Stromal cell of bone marrow (primary cell): ENCODE measurements around the gene GGACT.
A peak's percentile ranks its signal among the peaks of the same experiment; 100 is the strongest.
"Not testable (repeated sequence)": the region's sequence is repeated elsewhere in the genome, so short reads cannot be mapped to it uniquely, and the experiment has no call there.

Experiments
- DNase-seq: peaks from one replicate; pipeline ENCODE4 v3.0.0-alpha.2; 2012; ENCODE audit warnings: low read depth

Gene GGACT

DNA sequence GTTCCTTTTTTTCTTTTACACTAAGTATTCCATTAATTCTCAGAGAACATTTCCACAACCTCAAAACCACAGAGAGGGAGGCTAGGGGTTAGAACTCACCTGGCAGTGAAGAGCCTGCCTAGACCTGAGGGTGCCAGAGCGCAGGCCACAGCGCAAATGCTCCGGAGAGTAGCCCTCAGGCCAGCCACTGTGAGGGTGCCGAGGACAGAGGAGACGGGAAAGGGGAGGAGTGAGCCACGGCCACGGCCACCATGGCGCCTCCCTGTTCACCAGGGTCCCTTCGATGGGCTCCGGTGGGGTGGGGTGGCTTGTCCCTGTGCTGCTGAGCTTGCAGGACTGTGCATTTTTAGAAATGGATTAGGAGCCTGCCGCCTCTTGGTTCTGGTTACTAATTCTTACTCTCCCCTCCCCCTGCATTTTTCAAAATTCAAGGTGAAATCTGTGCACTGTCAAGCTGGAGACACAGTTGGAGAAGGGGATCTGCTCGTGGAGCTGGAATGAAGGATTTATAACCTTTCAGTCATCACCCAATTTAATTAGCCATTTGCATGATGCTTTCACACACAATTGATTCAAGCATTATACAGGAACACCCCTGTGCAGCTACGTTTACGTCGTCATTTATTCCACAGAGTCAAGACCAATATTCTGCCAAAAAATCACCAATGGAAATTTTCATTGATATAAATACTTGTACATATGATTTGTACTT lies 58.8 kb downstream of the GGACT start:
- no peak for DNase-seq

DNA sequence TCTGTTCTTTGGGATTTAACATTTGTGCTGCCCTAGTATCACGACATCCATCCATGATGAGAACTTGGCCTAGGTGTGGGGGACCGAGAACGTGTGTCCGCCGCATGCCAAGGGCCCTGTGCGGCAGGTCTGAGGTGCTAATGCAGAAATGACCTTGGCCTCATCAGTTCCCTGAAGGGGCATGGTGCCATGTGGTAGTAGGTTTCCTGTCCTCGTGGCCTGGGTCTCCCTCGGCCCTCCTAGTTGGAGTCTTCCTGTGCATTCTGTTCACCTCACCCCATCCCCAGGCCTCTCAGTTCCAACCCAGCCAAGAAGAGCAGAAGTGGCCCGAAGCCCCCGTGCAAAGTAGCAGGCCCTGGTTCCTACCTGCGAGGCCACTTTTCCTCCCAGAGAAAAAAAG lies 59.8 kb downstream of the GGACT start:
- no peak for DNase-seq

DNA sequence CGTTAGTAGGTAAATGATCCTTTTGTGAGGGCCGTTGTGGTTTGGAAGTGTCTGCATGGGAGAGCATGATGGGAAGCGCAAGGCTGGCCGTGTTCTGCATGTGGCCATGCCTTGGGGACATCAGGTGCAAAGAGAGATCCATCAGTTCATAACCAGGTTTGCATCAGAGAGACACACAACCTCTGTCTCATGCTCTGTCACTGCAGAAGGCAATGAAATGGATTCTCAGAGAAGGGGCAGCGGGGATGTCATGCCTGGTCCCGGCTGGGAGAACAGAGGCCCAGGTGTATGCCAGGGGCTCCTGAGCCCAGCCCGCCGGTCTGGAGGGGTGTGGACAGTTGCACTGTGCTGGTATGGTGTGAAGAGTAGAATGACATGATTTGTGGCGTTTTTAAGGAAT lies 60.2 kb downstream of the GGACT start:
- no peak for DNase-seq

DNA sequence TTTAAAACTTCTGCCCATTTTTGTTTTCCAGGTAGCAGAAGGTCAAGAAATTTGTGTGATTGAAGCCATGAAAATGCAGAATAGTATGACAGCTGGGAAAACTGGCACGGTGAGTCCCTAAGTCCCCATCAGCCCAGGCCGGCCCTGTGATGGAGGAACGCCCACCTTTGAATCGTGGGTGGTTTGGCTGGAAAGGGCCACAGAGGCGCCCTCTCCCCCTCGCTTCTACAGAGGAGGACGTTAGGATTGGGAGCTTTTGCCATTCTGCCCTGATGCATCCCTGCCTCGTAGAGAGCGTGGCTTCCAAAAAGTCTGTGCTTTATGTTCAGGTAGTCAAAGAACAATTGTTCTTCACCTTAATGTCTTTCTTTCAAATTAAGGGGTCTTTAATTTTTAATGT lies 60.9 kb downstream of the GGACT start:
- no peak for DNase-seq

GRCh38 chr13:100526318-100527000 lies 62.1 kb downstream of the GGACT start:
- DNase-seq = no peak

DNA sequence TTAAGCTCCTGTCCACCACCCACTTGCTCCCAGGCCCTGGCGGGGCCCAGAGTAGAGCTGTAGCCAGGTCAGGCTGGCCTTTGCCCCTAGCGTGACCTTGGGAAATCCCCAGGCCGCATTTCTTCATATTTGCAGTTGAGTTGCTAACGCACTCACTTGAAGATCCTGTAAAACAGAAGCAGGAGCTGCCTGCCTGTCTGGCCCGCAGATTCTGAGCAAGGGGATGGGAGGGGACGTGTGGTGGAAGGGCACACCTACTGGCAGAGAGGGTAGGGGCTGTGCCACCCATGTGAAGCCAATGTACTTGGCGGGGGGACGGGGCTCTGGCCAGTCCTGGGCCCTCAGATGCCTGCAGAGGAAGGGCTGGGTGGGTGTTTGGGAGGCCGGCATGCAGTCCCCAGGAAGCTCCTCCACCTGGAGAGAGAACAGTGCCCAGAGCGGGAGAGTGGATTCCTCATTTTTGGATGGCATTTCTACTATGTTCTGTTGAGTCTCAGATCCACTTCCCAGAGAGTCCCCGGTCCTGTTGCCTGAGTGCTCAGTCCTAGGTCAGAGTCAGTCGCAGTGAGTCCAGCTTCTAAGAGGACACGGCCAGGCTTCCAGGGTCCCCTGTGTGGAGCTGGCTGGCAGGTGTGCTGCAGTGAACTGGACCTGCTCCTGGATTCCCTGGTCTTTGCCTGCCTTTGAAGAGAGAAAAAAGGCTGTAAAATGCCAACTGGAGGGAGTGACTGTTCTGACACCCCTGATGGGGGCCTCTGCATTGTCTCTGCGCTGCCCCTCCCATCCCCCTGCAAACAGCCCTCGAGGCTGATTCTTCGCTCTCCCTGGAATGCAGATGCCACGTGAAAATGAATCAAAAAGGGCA lies 62.9 kb downstream of the GGACT start:
- no peak for DNase-seq

DNA sequence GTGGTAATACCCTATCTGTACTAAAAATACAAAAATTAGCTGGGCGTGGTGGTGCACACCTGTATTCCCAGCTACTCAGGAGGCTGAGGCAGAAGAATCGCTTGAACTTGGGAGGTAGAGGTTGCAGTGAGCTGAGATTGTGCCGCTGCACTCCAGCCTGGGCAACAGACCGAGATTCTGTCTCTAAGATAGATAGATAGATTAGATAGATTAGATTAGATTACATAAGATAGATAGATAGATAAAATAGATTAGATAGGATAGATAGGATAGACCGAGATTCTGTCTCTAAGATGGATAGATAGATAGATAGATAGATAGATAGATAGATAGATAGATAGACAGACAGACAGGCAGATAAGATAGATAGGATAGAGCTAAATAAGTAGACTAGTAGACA lies 63.9 kb downstream of the GGACT start:
- not testable (repeated sequence) for DNase-seq

GRCh38 chr13:100523981-100524386 lies 64.6 kb downstream of the GGACT start:
- no peak for DNase-seq

- no peak for DNase-seq
Observed at GRCh38 chr13:100523411-100523810, 65.2 kb downstream of the GGACT start.

GRCh38 chr13:100522618-100523309 lies 65.8 kb downstream of the GGACT start:
- no peak for DNase-seq

- no peak for DNase-seq
Observed at GRCh38 chr13:100521851-100522617, 66.6 kb downstream of the GGACT start.

GRCh38 chr13:100520936-100521850 lies 67.4 kb downstream of the GGACT start:
- DNase-seq = no peak

DNA sequence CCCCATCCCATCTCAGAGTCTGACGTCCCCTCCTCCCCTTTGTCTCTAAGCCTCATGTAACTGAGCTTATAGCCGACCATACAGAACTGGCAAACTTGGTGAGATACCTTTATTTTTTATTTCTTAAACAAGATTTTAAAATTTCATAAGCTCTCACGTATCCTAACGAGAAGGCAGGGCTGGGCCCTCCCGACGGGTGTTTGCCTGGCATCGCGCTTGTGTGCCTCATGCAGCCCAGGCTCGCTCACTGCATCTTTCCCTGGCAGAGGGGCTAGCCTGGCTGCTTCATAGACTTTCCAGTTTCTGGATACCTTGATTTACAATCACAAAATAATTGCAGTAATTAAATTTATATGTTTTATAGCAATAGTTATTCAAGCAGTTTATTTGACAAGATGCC lies 69.0 kb downstream of the GGACT start:
- no peak for DNase-seq

DNA sequence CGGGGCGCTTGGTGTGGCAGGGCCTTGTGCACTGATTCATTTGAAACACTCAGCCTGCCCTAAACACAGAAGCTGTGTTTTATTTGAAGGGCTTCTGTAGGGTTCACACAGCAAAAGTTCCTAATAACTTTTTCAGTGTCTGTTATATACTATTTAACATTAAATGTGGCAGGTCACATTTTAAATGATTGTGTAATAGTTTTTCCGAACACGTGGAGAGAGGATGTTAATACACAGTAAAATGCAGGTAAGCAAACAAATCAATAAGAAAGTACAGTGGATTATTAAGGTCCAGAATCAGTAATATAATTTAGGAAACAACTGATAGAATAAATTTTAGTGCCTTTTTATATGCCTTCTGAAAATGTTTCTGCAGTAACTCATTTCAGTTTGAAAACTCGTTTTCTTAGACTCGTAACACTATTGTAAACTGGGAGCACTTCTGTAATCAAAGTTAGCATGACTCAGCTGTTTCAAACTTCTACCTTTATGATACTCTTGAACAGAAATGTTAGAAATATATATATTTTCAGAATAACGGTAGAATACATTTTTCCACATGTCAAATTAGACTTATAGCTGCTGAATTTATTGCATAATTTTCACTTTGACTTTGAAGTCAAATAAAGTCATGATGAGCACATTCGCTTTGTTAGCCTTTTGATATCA lies 70.1 kb downstream of the GGACT start:
- no peak for DNase-seq

DNA sequence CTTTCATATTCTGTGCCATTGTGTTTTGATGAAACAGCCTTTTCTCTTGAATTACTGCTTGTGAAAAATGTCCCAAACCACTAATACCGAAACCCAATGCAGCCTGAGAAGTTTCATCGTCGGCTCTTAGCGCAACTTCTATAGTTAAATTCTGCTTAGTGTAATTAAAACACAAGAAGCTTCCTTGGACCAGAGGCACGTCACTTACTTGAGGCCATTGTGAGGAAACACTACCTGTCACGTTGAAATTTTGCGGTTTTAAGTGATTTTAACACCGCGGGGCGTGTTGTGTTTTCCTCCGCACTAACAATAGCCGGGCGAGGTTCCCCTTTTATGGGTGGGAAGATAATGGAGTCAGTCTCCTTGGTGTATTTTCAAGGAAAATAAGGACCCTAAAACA lies 70.9 kb downstream of the GGACT start:
- no peak for DNase-seq

GRCh38 chr13:100517135-100517534 lies 71.5 kb downstream of the GGACT start:
- DNase-seq = no peak

GRCh38 chr13:100515410-100515800 lies 73.2 kb downstream of the GGACT start:
- no peak for DNase-seq

GRCh38 chr13:100514788-100515409 lies 73.7 kb downstream of the GGACT start:
- DNase-seq = peak; percentile 58

GRCh38 chr13:100513987-100514670 lies 74.5 kb downstream of the GGACT start:
- no peak for DNase-seq
